ENCODE data around the gene DYRK1A.

DNA sequence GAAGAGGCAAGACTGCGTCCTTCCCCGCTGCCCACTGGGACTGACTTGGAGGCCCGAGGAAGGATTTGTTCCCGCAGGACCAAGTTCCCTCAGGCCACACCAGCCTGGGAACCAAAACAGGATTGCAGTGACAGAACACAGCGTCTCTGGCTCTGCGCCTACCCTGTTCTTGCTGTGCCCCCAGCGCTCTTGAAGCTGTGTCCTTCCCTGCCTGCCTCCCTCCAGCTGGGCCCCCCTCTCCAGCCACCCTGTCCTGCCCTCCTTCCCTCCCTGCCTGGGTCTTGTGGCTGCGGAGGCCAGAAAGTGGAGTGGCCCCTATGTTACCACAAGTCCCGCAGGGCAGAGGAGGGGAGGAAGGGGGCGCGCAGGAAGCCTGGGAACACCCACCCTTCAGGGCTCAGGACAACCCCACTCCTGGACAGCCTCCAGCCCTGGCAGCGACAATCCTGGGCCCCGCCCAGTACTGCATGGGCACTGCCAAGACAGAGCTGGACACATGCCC is 164.9 kb downstream of the DYRK1A start:
- TF ChIP-seq POLR2A (IDR thresholded peaks at IDR 0.05; ENCODE audit: low read depth, low read length) (no peak), SREBF1 (IDR thresholded peaks at IDR 0.05; ENCODE audit: low read length) (no peak), ATF7 (IDR thresholded peaks at IDR 0.05; ENCODE audit: low read depth) (no peak), TCF7 (IDR thresholded peaks at IDR 0.05; ENCODE audit: borderline replicate concordance) (no peak)

Data from GM12878 (cell line).